ENCODE data around the gene EPAS1.

The EPAS1 gene

DNA sequence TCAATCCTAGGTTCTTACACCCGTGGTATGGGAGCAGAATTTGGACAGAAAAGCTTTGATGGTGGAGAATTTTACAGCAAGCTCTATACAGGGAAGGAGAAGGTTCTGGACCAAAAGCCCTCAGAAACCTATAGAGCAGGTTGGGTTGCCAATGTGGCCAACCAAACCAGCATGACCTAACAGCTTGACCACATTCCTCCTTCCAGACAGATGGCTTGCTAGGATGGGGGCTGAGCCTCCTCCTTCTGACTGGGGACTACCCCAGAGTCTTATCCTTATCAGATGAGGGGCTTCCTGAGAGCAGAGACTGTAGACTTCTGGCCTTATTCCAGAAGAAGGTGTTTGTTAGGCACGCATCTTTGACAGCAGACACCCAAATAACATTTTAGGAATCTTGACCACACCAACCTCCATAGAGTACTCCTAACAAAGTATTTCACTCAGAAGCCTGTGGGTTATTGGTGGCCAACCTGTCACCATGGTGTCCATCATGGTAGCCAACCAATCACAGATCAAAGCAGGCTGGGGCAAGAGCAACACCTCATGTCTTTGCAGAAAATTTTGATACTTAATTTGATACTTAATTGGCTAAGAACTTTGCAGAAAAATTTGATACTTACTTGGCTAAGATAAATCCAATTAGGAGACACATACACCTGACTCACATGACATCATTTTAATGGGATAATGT, 34.8 kb upstream of the EPAS1 start:
- Histone ChIP-seq H3K9ac (ENCODE audit: low read depth, low read length) (no peak overlapping the region), H3K27me3 (ENCODE audit: insufficient read depth, low read length) (no peaks in the 10 kb centered on the region), H3K4me1 (ENCODE audit: insufficient read depth, low read length) (no peaks in the 10 kb centered on the region), H3K27ac (ENCODE audit: low read depth, low read length) (no peak overlapping the region), H3K9me3 (ENCODE audit: insufficient read depth, low read depth, low read length) (no peaks in the 10 kb centered on the region), H3K4me3 (ENCODE audit: low read length) (no peak overlapping the region), H3K36me3 (ENCODE audit: insufficient read depth, low read length) (no peaks in the 10 kb centered on the region)
- WGBS, result 83% methylated on average over 2 of the region's 2 CpGs

DNA sequence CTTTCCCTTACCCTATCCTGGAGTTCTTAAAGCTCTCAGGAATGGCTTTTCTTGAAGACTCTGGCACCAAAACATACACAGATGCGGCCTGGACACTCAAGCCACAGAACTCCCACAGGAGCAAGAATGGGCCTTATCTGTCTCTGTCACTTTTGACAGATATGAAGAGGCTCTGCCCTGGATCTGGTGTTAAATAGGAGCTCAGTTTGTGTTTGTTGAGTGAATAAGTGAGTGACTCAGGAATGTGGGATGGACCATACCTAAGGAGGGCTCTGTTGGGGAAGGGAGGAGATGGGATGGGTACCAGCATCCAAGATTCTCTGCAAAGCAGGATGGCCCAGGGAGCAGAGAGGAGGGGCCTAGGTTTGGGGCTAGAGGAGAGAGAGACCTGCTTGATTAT, 33.9 kb upstream of the EPAS1 start:
- 100% methylated on average over 1 of the region's 1 CpG for WGBS
- no peaks in the 10 kb centered on the region for H3K4me1 ChIP-seq (ENCODE audit: insufficient read depth, low read length)
- no peak overlapping the region for H3K27ac ChIP-seq (ENCODE audit: low read depth, low read length)
- H3K9ac ChIP-seq (ENCODE audit: low read depth, low read length), result no peak overlapping the region
- no peaks in the 10 kb centered on the region for H3K9me3 ChIP-seq (ENCODE audit: insufficient read depth, low read depth, low read length)
- H3K4me3 ChIP-seq (ENCODE audit: low read length), result no peak overlapping the region
- H3K36me3 ChIP-seq (ENCODE audit: insufficient read depth, low read length), result no peaks in the 10 kb centered on the region
- no peaks in the 10 kb centered on the region for H3K27me3 ChIP-seq (ENCODE audit: insufficient read depth, low read length)

DNA sequence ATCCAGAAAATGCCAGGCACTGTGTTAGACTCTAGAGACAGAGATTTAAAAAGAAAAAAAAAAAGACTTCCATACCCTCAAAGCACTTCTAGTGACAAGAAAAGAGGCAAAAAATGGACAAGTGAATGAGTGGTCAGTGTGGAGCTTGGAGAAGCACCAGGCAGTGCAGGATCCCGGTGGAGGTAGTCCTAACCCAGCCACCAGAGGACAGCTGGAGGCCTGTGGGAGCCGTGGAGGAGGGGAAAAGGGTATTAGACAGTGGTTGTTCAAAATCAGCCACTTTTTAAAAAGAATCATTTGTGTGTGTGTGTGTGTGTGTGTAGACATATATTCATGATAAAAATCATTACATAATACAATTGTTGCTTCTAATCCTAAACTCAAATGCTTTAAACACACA, 32.8 kb upstream of the EPAS1 start:
- Histone ChIP-seq H3K27me3 (ENCODE audit: insufficient read depth, low read length) (no peaks in the 10 kb centered on the region), H3K9ac (ENCODE audit: low read depth, low read length) (no peak overlapping the region), H3K36me3 (ENCODE audit: insufficient read depth, low read length) (no peaks in the 10 kb centered on the region), H3K27ac (ENCODE audit: low read depth, low read length) (no peak overlapping the region), H3K4me3 (ENCODE audit: low read length) (no peak overlapping the region), H3K4me1 (ENCODE audit: insufficient read depth, low read length) (no peaks in the 10 kb centered on the region), H3K9me3 (ENCODE audit: insufficient read depth, low read depth, low read length) (no peaks in the 10 kb centered on the region)
- WGBS, result 89% methylated on average over 2 of the region's 2 CpGs

DNA sequence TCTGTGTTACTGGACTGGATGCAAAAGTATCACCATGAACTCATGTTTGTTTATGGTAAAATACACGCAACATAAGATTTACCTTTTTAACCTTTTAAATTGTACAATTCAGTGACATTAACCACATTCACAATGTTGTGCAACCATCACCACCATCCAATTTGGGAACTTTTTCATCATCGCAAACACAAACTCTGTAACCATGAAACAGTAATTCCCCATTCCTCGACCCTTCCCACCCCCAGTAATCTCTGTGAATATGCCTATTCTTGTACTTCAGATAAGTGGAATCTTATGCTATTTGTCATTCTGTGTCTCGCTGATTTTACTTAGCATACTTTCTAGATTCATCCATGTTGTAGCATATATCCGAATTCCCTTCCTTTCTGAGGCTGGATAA, 31.1 kb upstream of the EPAS1 start:
- Histone ChIP-seq H3K27ac (ENCODE audit: low read depth, low read length) (no peak overlapping the region), H3K4me1 (ENCODE audit: insufficient read depth, low read length) (0 out of 2 replicates have a peak, but pooled peaks cover 7% of the 10 kb centered on the region), H3K36me3 (ENCODE audit: insufficient read depth, low read length) (no peaks in the 10 kb centered on the region), H3K27me3 (ENCODE audit: insufficient read depth, low read length) (no peaks in the 10 kb centered on the region), H3K9me3 (ENCODE audit: insufficient read depth, low read depth, low read length) (no peaks in the 10 kb centered on the region), H3K9ac (ENCODE audit: low read depth, low read length) (no peak overlapping the region), H3K4me3 (ENCODE audit: low read length) (no peak overlapping the region)
- 98% methylated on average over 4 of the region's 5 CpGs for WGBS

DNA sequence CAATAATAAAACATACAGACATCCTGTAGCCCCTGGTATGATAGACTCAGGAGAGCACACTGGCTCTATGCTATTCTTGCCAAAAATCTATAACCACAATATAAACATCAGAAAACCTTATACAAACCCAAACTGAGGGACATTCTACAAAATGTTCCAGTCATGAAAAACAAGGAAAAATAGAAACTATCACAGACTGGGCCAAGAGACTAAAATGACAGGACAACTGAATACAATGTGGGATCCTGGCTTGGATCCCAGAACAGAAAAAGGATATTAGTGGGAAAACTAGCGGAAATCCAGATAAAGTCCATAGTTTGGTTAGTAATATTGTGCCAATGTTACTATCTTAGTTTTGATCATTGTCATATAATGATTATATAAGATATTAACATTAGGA, 29.6 kb upstream of the EPAS1 start:
- no peaks in the 10 kb centered on the region for H3K9me3 ChIP-seq (ENCODE audit: insufficient read depth, low read depth, low read length)
- no peaks in the 10 kb centered on the region for H3K36me3 ChIP-seq (ENCODE audit: insufficient read depth, low read length)
- H3K4me1 ChIP-seq (ENCODE audit: insufficient read depth, low read length), result 0 out of 2 replicates have a peak, but pooled peaks cover 7% of the 10 kb centered on the region
- H3K27me3 ChIP-seq (ENCODE audit: insufficient read depth, low read length), result peaks cover 2% of the 10 kb centered on the region; the same call in 1 of the 2 replicates
- no peak overlapping the region for H3K9ac ChIP-seq (ENCODE audit: low read depth, low read length)
- H3K4me3 ChIP-seq (ENCODE audit: low read length), result no peak overlapping the region
- 93% methylated on average over 1 of the region's 1 CpG for WGBS
- no peak overlapping the region for H3K27ac ChIP-seq (ENCODE audit: low read depth, low read length)

DNA sequence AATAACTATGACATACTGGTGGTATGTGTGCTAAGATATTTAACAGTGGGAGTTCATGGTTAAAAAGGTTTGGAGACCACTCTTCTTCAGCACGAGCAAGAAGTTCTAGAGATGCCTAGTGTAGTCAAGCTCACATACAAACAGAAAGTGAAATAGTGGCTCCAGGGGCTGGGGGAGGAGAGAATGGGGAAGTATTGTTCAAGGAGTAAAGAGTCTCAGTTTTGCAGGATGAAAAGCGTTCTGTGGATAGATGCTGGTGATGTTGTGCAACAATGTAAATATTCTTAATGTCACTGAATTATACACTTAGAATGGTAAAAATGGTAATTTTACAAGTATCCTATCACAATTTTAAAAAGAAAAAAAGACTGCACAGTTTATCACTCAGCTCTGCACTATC, 29.0 kb upstream of the EPAS1 start:
- Histone ChIP-seq H3K9me3 (ENCODE audit: insufficient read depth, low read depth, low read length) (no peaks in the 10 kb centered on the region), H3K4me3 (ENCODE audit: low read length) (no peak overlapping the region), H3K4me1 (ENCODE audit: insufficient read depth, low read length) (0 out of 2 replicates have a peak, but pooled peaks cover 7% of the 10 kb centered on the region), H3K9ac (ENCODE audit: low read depth, low read length) (no peak overlapping the region), H3K36me3 (ENCODE audit: insufficient read depth, low read length) (no peaks in the 10 kb centered on the region), H3K27me3 (ENCODE audit: insufficient read depth, low read length) (peaks cover 2% of the 10 kb centered on the region; the same call in 1 of the 2 replicates), H3K27ac (ENCODE audit: low read depth, low read length) (no peak overlapping the region)
- 96% methylated on average over 2 of the region's 2 CpGs for WGBS

DNA sequence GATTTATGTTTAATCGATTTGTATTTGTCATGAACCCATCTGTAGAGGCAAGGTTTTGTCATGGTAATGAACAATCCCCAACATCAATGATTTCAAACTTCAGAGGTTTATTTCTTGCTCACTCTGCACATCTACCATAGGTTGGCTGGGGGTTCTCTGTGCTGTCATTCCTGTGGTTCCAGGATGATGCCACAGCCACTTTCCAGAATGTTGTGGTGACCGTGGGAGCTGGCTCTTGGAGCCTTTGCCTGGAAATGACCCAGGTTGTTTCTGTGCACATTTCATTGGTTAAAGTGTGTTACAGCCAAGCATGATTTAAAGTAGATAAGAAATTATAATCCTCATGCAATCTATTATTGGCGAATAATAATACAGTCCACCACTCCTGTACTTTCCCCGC, 28.2 kb upstream of the EPAS1 start:
- peaks cover 2% of the 10 kb centered on the region; the same call in 1 of the 2 replicates for H3K27me3 ChIP-seq (ENCODE audit: insufficient read depth, low read length)
- no peak overlapping the region for H3K27ac ChIP-seq (ENCODE audit: low read depth, low read length)
- 100% methylated on average over 2 of the region's 4 CpGs for WGBS

DNA sequence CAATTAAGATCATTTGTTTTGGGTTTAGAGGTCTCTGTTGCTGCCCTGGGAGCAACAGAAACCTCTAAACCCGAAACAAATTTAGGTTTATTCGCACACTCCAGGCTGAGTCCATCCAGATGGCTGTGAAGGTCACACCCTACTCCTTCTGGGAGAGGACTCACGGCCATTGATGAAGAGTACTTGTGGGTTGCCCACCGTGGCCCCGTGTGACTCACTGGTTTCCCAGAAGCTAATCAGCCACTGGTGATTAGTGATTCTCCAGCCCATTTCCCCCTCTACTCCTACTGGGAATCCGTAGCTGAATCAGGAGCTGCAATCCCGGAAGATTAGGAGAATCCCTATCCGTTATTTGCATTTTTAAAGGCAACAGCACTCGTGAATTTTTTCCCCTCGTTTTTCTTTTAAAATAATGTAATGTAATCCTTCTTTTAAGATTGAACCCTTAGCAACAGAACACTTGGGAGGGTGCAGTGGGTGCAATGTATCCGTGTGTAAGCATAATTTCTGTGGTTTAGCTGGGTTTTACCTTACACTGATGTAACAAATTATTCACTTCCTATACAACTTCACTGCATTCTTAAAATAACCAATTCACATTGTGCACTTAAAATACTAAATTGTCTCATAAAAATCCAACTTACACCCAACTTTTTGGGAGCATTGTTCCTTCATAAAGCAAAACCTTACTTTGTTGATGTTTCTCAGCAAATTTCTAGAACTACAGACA, 27.5 kb upstream of the EPAS1 start:
- Histone ChIP-seq H3K27ac (ENCODE audit: low read depth, low read length) (no peak overlapping the region), H3K9me3 (ENCODE audit: insufficient read depth, low read depth, low read length) (no peaks in the 10 kb centered on the region), H3K9ac (ENCODE audit: low read depth, low read length) (no peak overlapping the region), H3K4me1 (ENCODE audit: insufficient read depth, low read length) (0 out of 2 replicates have a peak, but pooled peaks cover 7% of the 10 kb centered on the region), H3K4me3 (ENCODE audit: low read length) (no peak overlapping the region), H3K27me3 (ENCODE audit: insufficient read depth, low read length) (peaks cover 2% of the 10 kb centered on the region; the same call in 1 of the 2 replicates), H3K36me3 (ENCODE audit: insufficient read depth, low read length) (no peaks in the 10 kb centered on the region)
- WGBS, result 73% methylated on average over 10 of the region's 11 CpGs

More for the DNA sequence above, 28.2 kb upstream of the EPAS1 start:
- Histone ChIP-seq H3K9ac (ENCODE audit: low read depth, low read length) (no peak overlapping the region), H3K4me3 (ENCODE audit: low read length) (no peak overlapping the region), H3K4me1 (ENCODE audit: insufficient read depth, low read length) (0 out of 2 replicates have a peak, but pooled peaks cover 7% of the 10 kb centered on the region), H3K36me3 (ENCODE audit: insufficient read depth, low read length) (no peaks in the 10 kb centered on the region), H3K9me3 (ENCODE audit: insufficient read depth, low read depth, low read length) (no peaks in the 10 kb centered on the region)

DNA sequence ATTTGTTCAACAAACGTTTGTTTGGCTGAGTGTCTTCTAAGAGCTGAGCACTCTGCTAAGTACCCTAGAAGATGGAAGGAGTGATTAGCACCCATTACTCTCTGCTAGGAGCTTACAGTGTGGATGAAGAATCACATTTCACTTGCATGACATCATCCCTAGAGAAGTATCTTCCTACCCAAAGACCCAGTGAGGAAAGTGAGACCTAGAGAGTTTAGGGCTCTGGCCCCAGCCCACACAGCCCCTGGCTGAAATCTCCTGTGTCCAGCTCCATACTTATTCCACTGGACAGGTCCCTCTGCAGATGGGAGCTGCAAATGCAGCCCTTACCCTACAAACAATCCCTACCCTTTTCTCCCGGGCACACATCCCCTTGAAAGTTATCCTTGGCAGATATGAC, 26.8 kb upstream of the EPAS1 start:
- Histone ChIP-seq H3K9ac (ENCODE audit: low read depth, low read length) (no peak overlapping the region), H3K27ac (ENCODE audit: low read depth, low read length) (no peak overlapping the region), H3K4me1 (ENCODE audit: insufficient read depth, low read length) (0 out of 2 replicates have a peak, but pooled peaks cover 7% of the 10 kb centered on the region), H3K27me3 (ENCODE audit: insufficient read depth, low read length) (peaks cover 2% of the 10 kb centered on the region; the same call in 1 of the 2 replicates), H3K4me3 (ENCODE audit: low read length) (no peak overlapping the region), H3K9me3 (ENCODE audit: insufficient read depth, low read depth, low read length) (no peaks in the 10 kb centered on the region), H3K36me3 (ENCODE audit: insufficient read depth, low read length) (no peaks in the 10 kb centered on the region)
- WGBS, result 75% methylated on average over 2 of the region's 2 CpGs

DNA sequence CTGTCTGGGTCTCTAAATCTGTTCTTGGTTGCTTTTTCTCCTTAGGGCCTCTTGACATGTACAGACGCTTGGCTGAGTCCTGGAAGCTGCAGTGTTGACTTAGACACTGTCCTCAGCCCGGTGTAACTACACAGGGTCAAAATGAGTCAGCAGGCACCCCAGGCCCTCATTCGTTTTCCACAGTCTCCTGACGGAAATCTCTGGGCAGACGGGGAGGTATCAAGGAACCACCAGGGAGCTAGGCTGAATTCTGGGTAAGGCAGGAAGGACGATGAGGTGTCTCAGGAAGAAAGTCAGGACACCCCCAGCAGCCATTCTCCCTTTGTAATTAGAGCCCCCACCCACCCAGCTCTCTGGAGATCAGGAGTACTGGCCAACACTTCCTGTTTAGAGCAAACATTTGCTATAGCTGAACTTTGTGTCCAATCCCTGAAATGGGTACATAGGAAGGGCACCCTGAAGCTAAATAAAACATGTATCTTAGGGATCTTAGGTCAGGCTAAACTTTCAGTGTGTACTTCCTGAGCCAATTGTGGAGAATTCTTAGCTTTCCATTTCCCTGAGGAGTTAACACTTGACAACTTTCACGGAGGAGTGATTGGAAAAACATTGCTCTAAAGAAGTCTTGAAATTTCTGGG, 23.9 kb upstream of the EPAS1 start:
- no peak overlapping the region for H3K9ac ChIP-seq (ENCODE audit: low read depth, low read length)

DNA sequence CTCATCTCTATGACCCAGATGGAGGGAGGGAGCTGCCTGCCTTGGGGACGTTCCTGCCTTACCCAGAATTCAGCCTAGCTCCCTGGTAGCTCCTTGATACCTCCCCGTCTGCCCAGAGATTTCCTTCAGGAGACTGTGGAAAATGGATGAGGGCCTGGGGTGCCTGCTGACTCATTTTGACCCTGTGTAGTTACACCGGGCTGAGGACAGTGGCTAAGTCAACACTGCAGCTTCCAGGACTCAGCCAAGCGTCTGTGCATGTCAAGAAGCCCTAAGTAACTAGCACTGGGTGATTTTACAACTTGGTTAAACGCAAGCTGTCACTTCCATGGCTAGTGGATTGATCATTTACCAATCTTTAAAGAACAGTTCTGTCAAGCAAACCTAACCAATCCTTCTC, 23.3 kb upstream of the EPAS1 start:
- Histone ChIP-seq H3K27me3 (ENCODE audit: insufficient read depth, low read length) (peaks cover 2% of the 10 kb centered on the region; the same call in 1 of the 2 replicates), H3K4me1 (ENCODE audit: insufficient read depth, low read length) (0 out of 2 replicates have a peak, but pooled peaks cover 7% of the 10 kb centered on the region), H3K4me3 (ENCODE audit: low read length) (no peak overlapping the region), H3K9me3 (ENCODE audit: insufficient read depth, low read depth, low read length) (no peaks in the 10 kb centered on the region), H3K36me3 (ENCODE audit: insufficient read depth, low read length) (no peaks in the 10 kb centered on the region), H3K27ac (ENCODE audit: low read depth, low read length) (no peak overlapping the region), H3K9ac (ENCODE audit: low read depth, low read length) (no peak overlapping the region)
- WGBS, result 84% methylated on average over 5 of the region's 5 CpGs

More for the DNA sequence above, 23.9 kb upstream of the EPAS1 start:
- H3K27me3 ChIP-seq (ENCODE audit: insufficient read depth, low read length), result peaks cover 2% of the 10 kb centered on the region; the same call in 1 of the 2 replicates
- 0 out of 2 replicates have a peak, but pooled peaks cover 7% of the 10 kb centered on the region for H3K4me1 ChIP-seq (ENCODE audit: insufficient read depth, low read length)
- H3K27ac ChIP-seq (ENCODE audit: low read depth, low read length), result no peak overlapping the region
- 90% methylated on average over 7 of the region's 7 CpGs for WGBS
- H3K4me3 ChIP-seq (ENCODE audit: low read length), result no peak overlapping the region
- H3K9me3 ChIP-seq (ENCODE audit: insufficient read depth, low read depth, low read length), result no peaks in the 10 kb centered on the region
- H3K36me3 ChIP-seq (ENCODE audit: insufficient read depth, low read length), result no peaks in the 10 kb centered on the region
